ENCODE measurements around the gene DTX1.

GRCh38 chr12:113056381-113056630 is 224 bp upstream of the DTX1 start:
- TF ChIP-seq NR2F1 (CRISPR knock-in tag; IDR thresholded peaks at IDR 0.05): no peak
- no peak for TF ChIP-seq SRF (IDR thresholded peaks at IDR 0.05; ENCODE audit: low read depth, low read length)
- TF ChIP-seq BHLHE40 (IDR thresholded peaks at IDR 0.05; ENCODE audit: low read length): no peak
- TF ChIP-seq ZNF331 (CRISPR knock-in tag; IDR thresholded peaks at IDR 0.05): no peak
- no peak for TF ChIP-seq PTBP1 (IDR thresholded peaks at IDR 0.05; ENCODE audit: low read depth, low read length, poor library complexity, severe bottlenecking)

Measured in HepG2 (cell line).